GM18507 (cell line): ENCODE data around the gene COX8A.
A peak's percentile ranks its signal among the peaks of the same experiment; 100 is the strongest.

Experiments used
- DNase-seq: peaks from one replicate; pipeline ENCODE4 v3.0.0; 2011; ENCODE audit warnings: low read depth; ENCODE audit not compliant: insufficient read length; ENCODE audit errors: extremely low spot score
- FAIRE-seq: peaks from 2 replicates; lab custom pipeline; 2011; peaks lifted over from hg19 to GRCh38; lab: Jason Lieb, UNC

Gene COX8A, protein sequence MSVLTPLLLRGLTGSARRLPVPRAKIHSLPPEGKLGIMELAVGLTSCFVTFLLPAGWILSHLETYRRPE

DNA sequence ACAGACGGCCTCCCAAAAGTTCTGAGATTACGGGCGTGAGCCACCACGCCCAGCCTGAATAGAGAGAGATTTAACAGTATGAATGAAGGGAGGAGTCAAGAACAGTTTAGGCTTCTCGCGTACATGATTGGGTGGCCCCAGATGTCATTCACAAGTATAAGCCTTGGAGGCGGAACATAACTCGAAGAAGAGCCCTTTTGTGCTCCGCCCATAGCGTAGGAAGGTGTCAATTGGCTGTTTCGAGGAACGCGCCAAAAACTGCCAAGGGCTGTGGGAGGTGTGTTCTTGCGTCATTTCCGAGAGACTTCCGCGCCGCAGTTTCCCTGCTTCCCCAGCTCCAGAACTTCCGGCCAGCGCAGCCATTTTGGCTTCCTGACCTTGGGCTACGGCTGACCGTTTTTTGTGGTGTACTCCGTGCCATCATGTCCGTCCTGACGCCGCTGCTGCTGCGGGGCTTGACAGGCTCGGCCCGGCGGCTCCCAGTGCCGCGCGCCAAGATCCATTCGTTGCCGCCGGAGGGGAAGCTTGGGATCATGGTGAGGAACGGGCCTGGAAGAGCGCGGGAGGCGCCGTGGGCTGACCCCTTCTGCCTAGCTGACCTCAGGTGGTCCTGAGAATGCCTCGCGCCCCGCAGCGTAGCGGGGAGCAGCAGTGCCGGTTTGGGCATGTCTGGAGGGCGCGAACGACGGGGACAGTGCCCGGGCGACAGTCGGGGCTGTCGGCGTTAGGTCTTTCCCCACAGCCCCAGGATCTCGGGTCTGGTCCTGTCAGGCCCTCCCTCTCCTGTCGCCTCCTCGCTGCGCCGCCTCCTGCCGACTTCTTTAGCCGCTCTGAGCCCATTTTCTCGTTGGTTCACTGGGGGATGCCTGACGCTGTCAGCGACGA, at the start of gene COX8A:
TSS of gene COX8A (plus strand) at position 362 of the 885 bp plus-strand sequence. CDS start at position 423, 61 bp downstream.
- peak; percentile 98 for FAIRE-seq
- peak; percentile 93 for DNase-seq

- FAIRE-seq (no peak), DNase-seq (no peak)
Measured at GRCh38 chr11:63929616-63930015, 44.8 kb upstream of the COX8A start.

- DNase-seq = no peak
- no peak for FAIRE-seq
Measured at GRCh38 chr11:63931045-63931444, 43.4 kb upstream of the COX8A start.

- no peak for DNase-seq
- FAIRE-seq = no peak
Measured at GRCh38 chr11:63931876-63932275, 42.5 kb upstream of the COX8A start.

- DNase-seq (no peak), FAIRE-seq (no peak)
Measured at GRCh38 chr11:63933459-63933858, 41.0 kb upstream of the COX8A start.

GRCh38 chr11:63937713-63938478, 36.5 kb upstream of the COX8A start:
- FAIRE-seq (no peak), DNase-seq (no peak)

DNA sequence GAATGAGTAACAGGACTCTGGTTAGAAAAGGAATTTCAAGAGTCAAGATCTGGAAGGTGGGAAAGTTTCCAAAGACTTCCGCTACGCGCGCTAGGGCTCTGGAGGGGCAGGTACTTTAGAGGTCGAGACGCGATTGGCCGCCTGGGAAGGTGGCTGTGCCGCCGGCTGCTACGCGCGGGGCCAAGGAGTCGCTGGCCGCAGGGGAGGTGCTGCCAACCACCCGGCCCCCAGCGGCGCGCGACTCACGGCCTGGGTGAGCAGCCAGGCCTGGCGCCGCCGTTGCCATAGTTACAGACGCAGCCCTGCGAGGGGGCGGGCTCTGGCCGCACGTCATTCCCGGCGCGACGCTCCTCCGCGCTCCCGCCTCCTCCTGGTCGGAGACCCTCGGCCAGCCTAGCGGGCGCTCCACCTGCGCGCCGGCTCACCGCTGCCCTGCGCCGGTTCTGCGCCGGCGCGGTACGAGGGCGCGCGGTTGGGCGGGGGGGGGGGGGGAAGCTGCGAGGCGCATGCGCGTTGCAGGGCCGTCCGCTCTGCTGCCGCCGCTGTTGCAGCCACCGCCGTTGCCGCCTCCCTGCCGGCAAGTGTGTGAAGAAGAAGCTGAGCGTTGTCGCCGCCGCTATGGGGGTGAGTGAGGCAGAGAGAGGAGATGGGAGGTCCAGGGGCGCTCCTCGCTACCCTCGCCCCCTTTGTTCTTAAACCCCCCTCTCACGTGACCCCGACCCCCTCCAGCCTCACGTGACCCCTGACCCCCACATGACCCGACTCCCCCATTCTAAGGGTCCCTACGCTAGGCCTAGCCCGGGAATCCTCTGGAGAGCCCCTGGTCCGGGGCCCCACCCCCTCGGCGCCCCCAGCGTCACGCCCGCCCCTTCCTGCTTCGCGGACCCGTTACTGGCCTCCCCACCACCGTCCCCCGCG, 35.7 kb upstream of the COX8A start, which contains the start of gene NAA40:
TSS of gene NAA40 (plus strand) at position 524 of the 918 bp plus-strand sequence. CDS start at position 619, 95 bp downstream.
- peak; percentile 97 for DNase-seq
- peak; percentile 88 for FAIRE-seq

- DNase-seq (no peak), FAIRE-seq (no peak)
Measured at GRCh38 chr11:63939397-63939891, 35.0 kb upstream of the COX8A start.

DNA sequence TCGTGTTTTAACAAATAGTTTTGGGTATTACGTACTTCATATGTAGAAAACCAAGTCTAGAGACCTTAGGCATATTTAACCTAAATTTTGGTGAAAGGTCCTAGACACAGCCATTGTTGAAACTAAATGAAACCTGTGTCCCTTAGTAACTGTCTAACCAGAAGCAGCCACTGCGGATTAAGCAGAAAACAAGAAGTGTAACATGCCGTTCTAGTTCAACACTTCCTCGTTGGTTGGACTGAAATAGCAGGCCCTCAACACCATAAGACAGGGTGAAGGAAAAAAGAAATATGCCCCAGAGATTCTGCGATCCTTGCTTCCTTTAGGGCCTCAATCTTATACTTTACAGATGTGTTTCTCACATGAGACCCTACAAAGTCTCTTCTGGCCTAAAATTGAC, 33.6 kb upstream of the COX8A start:
- no peak for FAIRE-seq
- DNase-seq = no peak

GRCh38 chr11:63941901-63942300, 32.5 kb upstream of the COX8A start:
- DNase-seq (no peak), FAIRE-seq (no peak)

- no peak for FAIRE-seq
Measured at GRCh38 chr11:63942803-63943202, 31.6 kb upstream of the COX8A start.

GRCh38 chr11:63944987-63945386, 29.4 kb upstream of the COX8A start:
- FAIRE-seq = no peak
- DNase-seq = no peak

More at GRCh38 chr11:63942803-63943202, 31.6 kb upstream of the COX8A start:
- no peak for DNase-seq

GRCh38 chr11:63945477-63946163, 28.8 kb upstream of the COX8A start:
- FAIRE-seq = peak; percentile 49

GRCh38 chr11:63951779-63952536, 22.5 kb upstream of the COX8A start:
- FAIRE-seq (no peak), DNase-seq (no peak)

More at GRCh38 chr11:63945477-63946163, 28.8 kb upstream of the COX8A start:
- DNase-seq = peak; percentile 33

DNA sequence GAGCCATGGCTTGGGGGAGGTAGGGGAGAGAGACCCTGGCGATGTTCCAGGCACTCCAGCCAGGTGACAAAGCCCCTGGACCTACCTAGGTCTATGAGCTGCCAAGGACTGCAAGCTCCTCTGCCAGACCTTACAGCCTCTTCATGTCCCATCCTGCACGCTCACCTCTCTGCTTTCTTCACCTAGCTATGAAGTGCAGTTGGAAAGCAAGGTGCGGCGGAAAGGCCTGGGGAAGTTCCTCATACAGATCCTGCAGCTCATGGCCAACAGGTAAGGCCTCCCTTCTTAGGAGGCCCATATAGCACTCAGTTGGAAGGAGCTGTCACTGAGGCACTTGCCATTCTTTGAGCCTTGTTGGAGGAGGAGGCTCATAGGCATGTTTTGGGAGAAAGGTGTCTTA, 21.9 kb upstream of the COX8A start:
- FAIRE-seq (no peak), DNase-seq (no peak)

DNA sequence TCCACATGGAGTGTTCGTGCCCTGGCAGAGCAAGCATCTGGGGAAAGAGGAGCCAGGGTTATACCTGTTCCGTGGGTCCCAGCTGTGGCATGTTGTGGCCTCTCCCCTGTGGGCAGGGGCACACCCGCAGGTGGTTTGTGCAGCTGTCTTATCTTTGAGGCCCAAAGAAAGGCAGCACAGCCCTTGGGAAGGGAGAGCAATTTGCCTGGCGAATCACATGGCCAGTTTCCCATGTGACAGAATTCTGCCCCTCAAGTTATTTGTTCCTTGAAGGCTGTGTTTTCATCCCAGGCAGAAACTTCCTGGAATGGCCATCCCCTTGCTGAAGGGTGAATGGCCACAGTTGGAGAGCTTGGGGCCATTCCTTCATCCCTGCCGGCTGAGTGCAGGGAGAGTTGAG, 16.4 kb upstream of the COX8A start:
- DNase-seq (no peak), FAIRE-seq (no peak)

GRCh38 chr11:63961608-63962412, 12.6 kb upstream of the COX8A start:
- FAIRE-seq = no peak
- DNase-seq = no peak
